Activated naive CD4-positive, alpha-beta T cell treated with anti-CD3 and anti-CD28 coated beads, Interleukin-2, amount 10 ng/mL, durations not matched to agents 7 days and 5 days (primary cell): Measurements from ENCODE around the gene CXCL11.
"Not testable (repeated sequence)": the region's sequence is repeated elsewhere in the genome, so short reads cannot be mapped to it uniquely, and the experiment has no call there.

ENCODE experiments used
- CTCF ChIA-PET: fragments of 350-600 bp; sonication (Branson Sonifier 250); formaldehyde crosslinking; loops from one replicate; lab custom pipeline; 2021; ENCODE audit warnings: antibody characterized with exemption; lab: Charles Lee
- DNase-seq: peaks from one replicate; pipeline ENCODE4 v3.0.0-alpha.2; 2020
- H3K27ac Mint-ChIP-seq: one replicate; pipeline ENCODE4 v1.8.0; 2021; ENCODE audit warnings: mild to moderate bottlenecking, moderate library complexity, mixed read lengths
- H3K27me3 Mint-ChIP-seq: one replicate; pipeline ENCODE4 v1.8.0; 2021; ENCODE audit warnings: mild to moderate bottlenecking, mixed read lengths
- H3K36me3 Mint-ChIP-seq: one replicate; pipeline ENCODE4 v1.8.0; 2021; ENCODE audit warnings: mixed read lengths
- H3K4me1 Mint-ChIP-seq: one replicate; pipeline ENCODE4 v1.8.0; 2021; ENCODE audit warnings: mixed read lengths
- H3K4me3 Mint-ChIP-seq: one replicate; pipeline ENCODE4 v1.8.0; 2021; ENCODE audit warnings: mild to moderate bottlenecking, moderate library complexity, mixed read lengths
- H3K9me3 Mint-ChIP-seq: one replicate; pipeline ENCODE4 v1.8.0; 2021; ENCODE audit warnings: mixed read lengths

The CXCL11 gene

DNA sequence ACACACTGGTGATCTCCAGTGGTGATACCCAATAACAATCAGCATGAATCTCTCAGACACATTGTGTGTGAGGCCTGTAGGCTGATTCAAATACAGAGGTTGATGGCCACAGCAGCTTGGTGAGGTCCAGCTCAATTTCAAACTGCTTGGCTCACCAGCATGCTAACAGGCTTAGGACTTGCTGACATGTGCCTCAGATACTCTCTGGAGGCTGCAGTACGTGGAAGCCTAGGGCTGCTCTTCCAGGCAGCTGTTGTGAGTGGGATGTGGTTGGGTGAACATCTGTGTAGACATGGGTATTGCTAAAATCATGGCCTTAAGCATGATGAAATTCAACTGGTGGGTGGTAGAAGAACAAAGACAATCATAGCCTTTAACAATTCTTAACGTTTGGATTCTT, 32.8 kb downstream of the CXCL11 start:
- CTCF ChIA-PET: no interaction called here
- DNase-seq: no peak
- Mint-ChIP-seq H3K36me3 (no peaks in the 10 kb centered on the region), H3K27me3 (no peaks in the 10 kb centered on the region), H3K9me3 (no peaks in the 10 kb centered on the region), H3K4me1 (peaks cover 3% of the 10 kb centered on the region), H3K27ac (no peak overlapping the region), H3K4me3 (no peak overlapping the region)

DNA sequence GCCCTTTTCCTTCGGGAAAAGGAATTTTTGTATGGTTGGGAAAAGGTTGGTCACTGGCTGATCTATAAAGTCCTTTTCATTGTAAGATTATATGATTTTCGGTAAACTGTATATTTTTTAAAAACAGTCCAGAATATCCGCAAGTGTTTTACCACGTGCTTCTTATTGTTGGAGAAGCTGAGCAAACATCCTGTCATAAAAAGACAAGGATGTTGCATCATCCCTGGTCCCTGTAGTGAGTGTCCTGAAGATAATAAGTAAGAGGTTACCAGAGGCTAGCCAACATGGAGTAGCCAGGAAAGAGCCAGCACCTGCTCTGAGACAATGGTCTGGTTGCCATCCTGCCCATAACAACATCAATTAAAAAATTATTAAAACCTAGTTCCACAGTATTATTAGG, 33.7 kb downstream of the CXCL11 start:
- Mint-ChIP-seq H3K4me1 (peaks cover 3% of the 10 kb centered on the region), H3K27ac (no peak overlapping the region), H3K36me3 (no peaks in the 10 kb centered on the region), H3K4me3 (no peak overlapping the region), H3K9me3 (no peaks in the 10 kb centered on the region), H3K27me3 (no peaks in the 10 kb centered on the region)
- DNase-seq: no peak
- CTCF ChIA-PET: no interaction called here

DNA sequence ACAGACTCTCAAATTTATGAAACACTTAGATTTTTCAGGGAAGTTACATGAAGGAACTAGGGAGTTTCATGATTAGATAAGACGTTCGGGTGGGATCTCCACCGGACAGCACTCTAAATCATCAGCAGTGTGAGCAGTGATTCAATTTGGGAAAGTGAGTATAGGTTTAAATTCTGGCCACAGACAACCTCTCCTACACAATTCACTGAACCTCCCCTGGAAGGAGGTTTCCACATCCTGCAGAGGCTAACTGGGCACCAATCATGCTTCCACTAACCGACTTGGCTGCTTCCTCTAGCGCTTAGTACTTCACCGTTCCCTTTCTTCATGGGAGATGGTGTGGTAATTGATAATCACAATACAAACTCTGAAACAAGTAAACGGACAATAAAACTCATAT, 34.2 kb downstream of the CXCL11 start:
- no peaks in the 10 kb centered on the region for H3K27me3 Mint-ChIP-seq
- DNase-seq: no peak
- H3K36me3 Mint-ChIP-seq: no peaks in the 10 kb centered on the region
- no peak overlapping the region for H3K27ac Mint-ChIP-seq
- H3K4me1 Mint-ChIP-seq: peaks cover 3% of the 10 kb centered on the region
- H3K9me3 Mint-ChIP-seq: no peaks in the 10 kb centered on the region
- no peak overlapping the region for H3K4me3 Mint-ChIP-seq
- CTCF ChIA-PET: interaction anchor here (0.9 to 1.3 kb wide), 2 partner anchors 35 to 53 kb away, joined by 3 read pairs; no protein-coding TSS in a partner anchor

DNA sequence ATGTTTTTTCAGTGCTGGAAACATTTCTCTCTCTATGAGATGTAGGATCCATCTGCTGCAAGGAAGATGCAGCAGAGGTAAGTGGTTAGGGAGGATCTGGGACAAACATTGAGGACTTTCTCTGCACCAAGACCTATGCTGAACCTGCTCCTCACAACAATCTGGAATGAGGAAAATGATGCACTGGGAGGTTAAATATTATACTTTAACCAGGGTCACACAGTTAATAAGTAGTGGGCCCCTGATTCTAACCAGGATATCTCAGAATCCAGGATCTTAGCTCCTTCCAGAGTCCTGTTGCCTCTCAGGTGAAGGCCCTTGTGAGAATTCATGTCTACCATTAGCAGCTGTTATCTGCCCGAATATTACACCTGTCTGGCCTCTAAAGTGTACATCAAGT, 35.6 kb downstream of the CXCL11 start:
- CTCF ChIA-PET: interaction anchor here (0.7 to 1.3 kb wide), 7 partner anchors 15 to 494 kb away, joined by 3 to 4 read pairs (median 3); no protein-coding TSS in a partner anchor
- no peaks in the 10 kb centered on the region for H3K27me3 Mint-ChIP-seq
- peaks cover 3% of the 10 kb centered on the region for H3K4me1 Mint-ChIP-seq
- H3K9me3 Mint-ChIP-seq: no peaks in the 10 kb centered on the region
- no peak for DNase-seq
- H3K27ac Mint-ChIP-seq: no peak overlapping the region
- no peak overlapping the region for H3K4me3 Mint-ChIP-seq
- no peaks in the 10 kb centered on the region for H3K36me3 Mint-ChIP-seq

DNA sequence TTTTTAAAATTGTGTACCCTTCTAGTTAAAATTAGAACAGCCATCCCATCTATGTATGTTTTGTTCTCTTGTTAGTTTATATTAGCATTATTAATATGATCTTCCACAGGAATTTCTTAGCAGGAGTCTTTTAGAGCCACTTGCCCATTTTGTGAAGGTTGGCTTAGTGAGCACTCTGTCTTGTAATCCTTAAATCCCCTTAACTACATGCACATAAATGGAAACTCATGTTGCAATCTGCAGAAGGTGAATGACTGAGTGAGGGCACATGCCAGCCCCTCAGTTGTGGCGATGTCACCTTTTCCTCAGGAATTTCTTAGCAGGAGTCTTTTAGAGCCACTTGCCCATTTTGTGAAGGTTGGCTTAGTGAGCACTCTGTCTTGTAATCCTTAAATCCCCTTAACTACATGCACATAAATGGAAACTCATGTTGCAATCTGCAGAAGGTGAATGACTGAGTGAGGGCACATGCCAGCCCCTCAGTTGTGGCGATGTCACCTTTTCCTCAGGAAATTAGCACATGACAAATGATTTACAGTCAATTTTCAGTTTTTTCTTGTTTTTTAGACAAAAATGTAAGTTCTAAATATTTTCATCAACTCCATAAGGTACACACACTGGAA, 37.2 kb downstream of the CXCL11 start:
- not testable (repeated sequence) for H3K27ac Mint-ChIP-seq, H3K36me3 Mint-ChIP-seq, H3K27me3 Mint-ChIP-seq, H3K4me1 Mint-ChIP-seq, DNase-seq, H3K9me3 Mint-ChIP-seq, H3K4me3 Mint-ChIP-seq
- CTCF ChIA-PET: interaction anchor here (1.0 to 4.6 kb wide), 2 partner anchors 88 to 379 kb away, joined by 4 to 37 read pairs; no protein-coding TSS in a partner anchor

DNA sequence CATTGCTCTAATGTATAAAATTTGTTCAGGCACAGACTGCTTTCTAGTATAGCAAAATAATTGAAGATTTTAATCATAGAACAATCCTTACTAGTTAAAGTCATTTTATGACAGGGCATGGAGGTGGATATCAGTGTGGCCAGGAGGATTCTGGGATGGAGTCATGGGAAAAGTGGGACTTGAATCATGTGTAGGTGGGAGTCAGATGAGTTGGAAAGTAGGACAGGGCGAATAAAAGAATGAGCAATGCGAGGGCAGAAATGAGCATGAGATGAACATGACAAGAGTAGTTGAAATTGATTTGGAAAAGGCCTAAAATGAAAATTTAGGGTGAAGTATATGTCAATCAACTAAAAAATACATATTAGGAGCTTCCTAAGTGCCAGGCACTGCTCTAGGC, 37.9 kb downstream of the CXCL11 start:
- Mint-ChIP-seq H3K27ac (no peak overlapping the region), H3K4me3 (no peak overlapping the region), H3K9me3 (no peaks in the 10 kb centered on the region), H3K27me3 (no peaks in the 10 kb centered on the region), H3K36me3 (no peaks in the 10 kb centered on the region), H3K4me1 (peaks cover 3% of the 10 kb centered on the region)
- no peak for DNase-seq
- CTCF ChIA-PET: interaction anchor here (0.9 to 4.6 kb wide), 6 partner anchors 18 to 379 kb away, joined by 3 to 50 read pairs (median 27); no protein-coding TSS in a partner anchor

DNA sequence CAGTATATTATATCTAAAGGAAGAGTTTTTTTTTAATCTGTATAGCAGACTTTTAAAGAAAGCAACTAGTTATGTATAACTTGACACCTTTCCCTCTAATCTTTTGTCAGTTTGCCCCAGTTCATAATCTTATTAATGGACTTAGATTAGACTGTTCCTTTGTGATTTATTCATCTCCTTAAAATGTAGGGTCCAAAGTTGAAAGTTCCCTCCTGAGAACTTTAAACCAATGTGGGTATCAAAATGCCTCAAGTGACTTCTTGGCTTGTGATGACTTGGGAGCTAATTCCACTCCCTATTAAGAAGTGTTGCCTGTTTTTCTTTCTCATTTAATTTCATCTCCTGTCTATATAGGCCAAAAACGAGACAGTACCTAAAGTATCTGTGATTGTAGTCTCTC, 38.8 kb downstream of the CXCL11 start:
- Mint-ChIP-seq H3K4me3 (no peak overlapping the region), H3K27me3 (peaks cover 4% of the 10 kb centered on the region), H3K9me3 (no peaks in the 10 kb centered on the region), H3K36me3 (no peaks in the 10 kb centered on the region), H3K27ac (no peak overlapping the region), H3K4me1 (no peaks in the 10 kb centered on the region)
- no peak for DNase-seq
- CTCF ChIA-PET: interaction anchor here (0.7 to 4.6 kb wide), 17 partner anchors 18 to 380 kb away, joined by 3 to 50 read pairs (median 11); partner anchors contain the start of gene NAAA

DNA sequence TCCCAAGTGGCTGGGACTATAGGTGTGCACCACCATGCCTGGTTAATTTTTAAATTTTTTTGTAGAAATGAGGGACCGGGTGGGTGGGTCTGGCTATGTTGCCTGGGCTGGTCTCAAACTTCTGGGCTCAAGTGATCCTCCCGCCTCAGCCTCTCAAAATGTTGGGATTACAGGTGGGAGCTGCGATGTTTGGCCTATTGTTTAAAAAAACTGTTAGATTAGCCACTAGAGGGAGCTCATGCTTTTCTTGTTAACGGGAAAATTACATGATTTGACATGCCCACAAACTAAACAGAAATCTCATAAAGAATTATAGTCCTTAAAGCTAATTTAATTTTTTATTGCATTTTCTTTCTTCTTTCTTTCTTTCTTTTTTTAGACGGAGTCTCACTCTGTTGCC, 40.1 kb downstream of the CXCL11 start:
- Mint-ChIP-seq H3K4me1 (peaks cover 8% of the 10 kb centered on the region), H3K36me3 (no peaks in the 10 kb centered on the region), H3K27ac (no peak overlapping the region), H3K9me3 (no peaks in the 10 kb centered on the region), H3K27me3 (peaks cover 4% of the 10 kb centered on the region), H3K4me3 (no peak overlapping the region)
- CTCF ChIA-PET: interaction anchor here (0.7 to 4.6 kb wide), 31 partner anchors 10 to 382 kb away, joined by 3 to 50 read pairs (median 4); partner anchors contain the start of genes ART3 and NAAA
- DNase-seq: no peak

DNA sequence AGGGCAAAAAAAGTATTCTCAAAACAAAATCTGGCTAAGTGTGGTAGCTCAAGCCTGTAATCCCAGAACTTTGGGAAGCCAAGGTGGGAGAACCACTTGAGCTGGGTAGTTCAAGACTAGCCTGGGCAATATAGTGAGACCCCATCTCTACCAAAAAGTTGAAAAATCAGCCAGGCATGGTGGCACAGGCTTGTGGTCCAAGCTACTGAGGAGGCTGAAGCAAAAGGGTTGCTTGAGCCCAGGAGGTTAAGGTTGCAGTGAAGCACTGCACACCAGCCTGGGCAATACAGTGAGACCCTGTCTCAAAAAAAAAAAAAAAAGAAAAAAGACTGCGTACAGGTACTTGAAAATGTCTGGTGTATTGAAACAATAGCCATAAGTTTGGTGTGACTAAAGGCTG, 43.4 kb downstream of the CXCL11 start:
- Mint-ChIP-seq H3K9me3 (no peaks in the 10 kb centered on the region), H3K27me3 (peaks cover 4% of the 10 kb centered on the region)
- no peak for DNase-seq

DNA sequence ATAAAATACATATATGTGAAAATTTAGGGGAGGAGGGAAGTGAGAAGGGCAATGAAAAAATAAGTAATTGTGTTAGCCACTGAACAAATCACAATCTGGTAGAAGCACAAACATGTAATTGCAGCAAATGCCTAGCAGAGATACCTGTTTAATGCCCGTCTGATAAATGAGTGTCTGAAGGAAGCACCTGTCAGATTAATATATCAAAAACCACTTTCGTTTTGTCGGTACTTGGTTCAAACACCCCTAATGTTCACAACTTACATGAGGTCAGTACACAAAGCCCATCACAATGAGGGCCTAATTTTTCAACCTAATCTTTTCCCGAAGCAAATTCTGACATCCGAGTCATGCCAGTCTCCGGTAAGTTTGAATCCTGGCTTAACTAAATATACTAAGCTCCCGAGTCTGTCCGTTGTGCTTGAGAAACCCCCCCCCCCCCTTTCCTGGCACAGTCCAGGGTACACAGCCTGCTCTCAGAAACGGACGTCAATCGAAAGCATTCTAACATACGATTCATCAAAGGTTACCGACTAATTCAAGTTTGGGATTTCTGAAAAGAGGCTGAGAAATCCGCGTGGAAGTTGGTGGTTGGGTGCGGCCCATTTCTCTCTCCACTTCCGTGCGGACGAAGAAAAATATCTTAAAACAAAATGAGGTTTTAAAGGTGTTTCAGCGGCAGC, 45.9 kb downstream of the CXCL11 start:
- H3K36me3 Mint-ChIP-seq: peaks cover 19% of the 10 kb centered on the region
- H3K4me1 Mint-ChIP-seq: peaks cover 34% of the 10 kb centered on the region
- CTCF ChIA-PET: no interaction called here
- H3K27me3 Mint-ChIP-seq: peaks cover 4% of the 10 kb centered on the region
- H3K27ac Mint-ChIP-seq: peak overlapping the region; percentile 93
- H3K9me3 Mint-ChIP-seq: no peaks in the 10 kb centered on the region
- no peak for DNase-seq
- peak overlapping the region; percentile 90 for H3K4me3 Mint-ChIP-seq

More for the DNA sequence above, 43.4 kb downstream of the CXCL11 start:
- CTCF ChIA-PET: interaction anchor here (0.8 to 1.5 kb wide), 3 partner anchors 75 to 95 kb away, joined by 4 to 5 read pairs (median 5); no protein-coding TSS in a partner anchor
- Mint-ChIP-seq H3K4me3 (no peak overlapping the region), H3K27ac (no peak overlapping the region), H3K4me1 (peaks cover 30% of the 10 kb centered on the region), H3K36me3 (peaks cover 15% of the 10 kb centered on the region)

DNA sequence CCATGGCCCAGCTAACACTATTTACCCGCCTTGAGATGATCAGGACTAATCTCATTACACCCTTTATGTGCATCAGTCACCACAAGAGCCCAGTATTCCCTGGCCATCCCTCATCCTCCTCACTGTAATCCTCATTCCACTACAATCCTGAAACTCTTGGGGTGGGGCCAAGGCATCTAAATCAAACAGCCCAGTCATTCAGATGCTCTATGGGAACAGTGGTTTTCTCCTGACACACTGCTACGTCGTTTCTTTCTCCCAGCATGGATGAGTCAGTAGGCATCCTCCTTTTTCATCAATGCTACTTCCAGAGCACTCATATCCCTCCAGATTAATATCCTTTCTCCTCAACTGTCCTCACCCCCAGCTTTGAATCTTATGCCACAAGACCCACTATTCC, 50.8 kb downstream of the CXCL11 start:
- DNase-seq: no peak
- H3K9me3 Mint-ChIP-seq: no peaks in the 10 kb centered on the region
- no peaks in the 10 kb centered on the region for H3K27me3 Mint-ChIP-seq
- peaks cover 26% of the 10 kb centered on the region for H3K4me1 Mint-ChIP-seq
- H3K4me3 Mint-ChIP-seq: no peak overlapping the region
- no peak overlapping the region for H3K27ac Mint-ChIP-seq
- peaks cover 41% of the 10 kb centered on the region for H3K36me3 Mint-ChIP-seq
- CTCF ChIA-PET: interaction anchor here (0.6 kb wide), 1 partner anchor 14 kb away, joined by 4 read pairs; no protein-coding TSS in a partner anchor
